WTC11 (cell line): Measurements from ENCODE around the gene FHIT.

Experiments used
- ZNF121 ChIP-seq: sonication (generic); formaldehyde crosslinking; IDR thresholded peaks from 2 replicates; pipeline ENCODE4 v1.8.0; 2023; ENCODE audit warnings: missing genetic modification reagents
- TF ChIP-seq, protein P1 (sequence below): fragments of 200-600 bp; IDR thresholded peaks from 2 replicates; pipeline ENCODE4 v1.8.0; 2022; ENCODE audit warnings: antibody characterized with exemption

GRCh38 chr3:60158035-60158434, 1093.2 kb downstream of the FHIT start:
- TF ChIP-seq, protein P1, sequence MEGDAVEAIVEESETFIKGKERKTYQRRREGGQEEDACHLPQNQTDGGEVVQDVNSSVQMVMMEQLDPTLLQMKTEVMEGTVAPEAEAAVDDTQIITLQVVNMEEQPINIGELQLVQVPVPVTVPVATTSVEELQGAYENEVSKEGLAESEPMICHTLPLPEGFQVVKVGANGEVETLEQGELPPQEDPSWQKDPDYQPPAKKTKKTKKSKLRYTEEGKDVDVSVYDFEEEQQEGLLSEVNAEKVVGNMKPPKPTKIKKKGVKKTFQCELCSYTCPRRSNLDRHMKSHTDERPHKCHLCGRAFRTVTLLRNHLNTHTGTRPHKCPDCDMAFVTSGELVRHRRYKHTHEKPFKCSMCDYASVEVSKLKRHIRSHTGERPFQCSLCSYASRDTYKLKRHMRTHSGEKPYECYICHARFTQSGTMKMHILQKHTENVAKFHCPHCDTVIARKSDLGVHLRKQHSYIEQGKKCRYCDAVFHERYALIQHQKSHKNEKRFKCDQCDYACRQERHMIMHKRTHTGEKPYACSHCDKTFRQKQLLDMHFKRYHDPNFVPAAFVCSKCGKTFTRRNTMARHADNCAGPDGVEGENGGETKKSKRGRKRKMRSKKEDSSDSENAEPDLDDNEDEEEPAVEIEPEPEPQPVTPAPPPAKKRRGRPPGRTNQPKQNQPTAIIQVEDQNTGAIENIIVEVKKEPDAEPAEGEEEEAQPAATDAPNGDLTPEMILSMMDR, result no peak
- TF ChIP-seq ZNF121 (CRISPR knock-in tag), result no peak
